ENCODE data around the gene SPRR2B. TPM values are rescaled to one million over a fixed set of nuclear protein-coding genes. Genes with fewer than 3 reads are reported as not detected.
"Not testable (repeated sequence)": the region's sequence is repeated elsewhere in the genome, so short reads cannot be mapped to it uniquely, and the experiment has no call there.

Gene SPRR2B
- total RNA-seq, 4 donors from 2014 or later, result not detected

DNA sequence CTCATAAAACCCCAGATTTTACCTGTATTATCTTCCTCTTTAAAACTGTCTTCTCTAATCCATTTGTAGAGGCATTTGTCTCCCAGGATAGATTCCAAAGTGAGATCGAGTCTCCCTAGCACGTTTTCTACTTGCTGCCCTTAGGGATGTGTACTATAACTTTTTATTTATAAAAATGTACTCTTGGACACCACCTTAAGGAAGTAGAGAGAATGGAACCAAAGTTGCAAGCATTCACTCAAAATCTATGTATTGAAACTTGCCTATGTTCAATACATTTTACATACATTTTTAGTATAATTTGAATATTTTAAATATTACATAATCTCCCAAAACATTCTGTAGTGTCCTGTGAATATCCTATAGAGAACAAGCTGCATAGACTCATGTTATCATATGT, 13.3 kb downstream of the SPRR2B start:
- no peak overlapping the region for H3K4me3 ChIP-seq
- no peaks in the 10 kb centered on the region for H3K36me3 ChIP-seq
- H3K27me3 ChIP-seq, result no peaks in the 10 kb centered on the region
- WGBS, 2 donors (ENCODE audit: low coverage in 1 of 2), result 20 to 51% methylated on average over 1 to 2 of the region's 2 CpGs
- no peaks in the 10 kb centered on the region for H3K4me1 ChIP-seq
- TF ChIP-seq POLR2A (IDR thresholded peaks at IDR 0.05) (no peak), EP300 (IDR thresholded peaks at IDR 0.05) (no peak), POLR2AphosphoS5 (IDR thresholded peaks at IDR 0.05) (no peak)
- TF ChIP-seq, protein P1, sequence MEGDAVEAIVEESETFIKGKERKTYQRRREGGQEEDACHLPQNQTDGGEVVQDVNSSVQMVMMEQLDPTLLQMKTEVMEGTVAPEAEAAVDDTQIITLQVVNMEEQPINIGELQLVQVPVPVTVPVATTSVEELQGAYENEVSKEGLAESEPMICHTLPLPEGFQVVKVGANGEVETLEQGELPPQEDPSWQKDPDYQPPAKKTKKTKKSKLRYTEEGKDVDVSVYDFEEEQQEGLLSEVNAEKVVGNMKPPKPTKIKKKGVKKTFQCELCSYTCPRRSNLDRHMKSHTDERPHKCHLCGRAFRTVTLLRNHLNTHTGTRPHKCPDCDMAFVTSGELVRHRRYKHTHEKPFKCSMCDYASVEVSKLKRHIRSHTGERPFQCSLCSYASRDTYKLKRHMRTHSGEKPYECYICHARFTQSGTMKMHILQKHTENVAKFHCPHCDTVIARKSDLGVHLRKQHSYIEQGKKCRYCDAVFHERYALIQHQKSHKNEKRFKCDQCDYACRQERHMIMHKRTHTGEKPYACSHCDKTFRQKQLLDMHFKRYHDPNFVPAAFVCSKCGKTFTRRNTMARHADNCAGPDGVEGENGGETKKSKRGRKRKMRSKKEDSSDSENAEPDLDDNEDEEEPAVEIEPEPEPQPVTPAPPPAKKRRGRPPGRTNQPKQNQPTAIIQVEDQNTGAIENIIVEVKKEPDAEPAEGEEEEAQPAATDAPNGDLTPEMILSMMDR (IDR thresholded peaks at IDR 0.05), result no peak
- ATAC-seq, result no peak
- H3K27ac ChIP-seq, result no peak overlapping the region
- no peaks in the 10 kb centered on the region for H3K9me3 ChIP-seq

DNA sequence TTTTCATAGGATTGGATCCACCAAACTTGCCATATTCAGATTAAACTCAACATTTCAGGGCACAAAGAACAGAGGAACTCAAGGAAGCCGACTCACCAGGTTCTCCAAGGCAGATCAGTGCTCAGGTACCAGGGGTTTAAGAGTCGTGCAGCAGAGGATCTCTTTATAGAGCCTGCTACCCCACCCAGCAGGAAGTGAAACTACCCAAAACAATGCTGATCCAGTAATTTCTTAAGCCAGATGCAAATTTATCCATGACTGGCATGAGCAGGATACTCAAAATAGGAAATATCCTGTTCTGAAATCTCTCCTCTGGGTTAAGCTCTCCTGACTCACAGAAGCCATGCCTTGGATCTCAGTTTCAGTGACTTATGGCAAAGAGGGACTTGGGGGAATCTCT, 14.0 kb downstream of the SPRR2B start, which contains the start of gene SPRR2A:
Gene SPRR2A (minus strand): TSS at position 138 of the 400 bp plus-strand sequence. CDS start 777 bp downstream, outside the sequence.
- Histone ChIP-seq H3K27me3 (no peaks in the 10 kb centered on the region), H3K4me1 (no peaks in the 10 kb centered on the region), H3K9me3 (no peaks in the 10 kb centered on the region), H3K36me3 (no peaks in the 10 kb centered on the region), H3K4me3 (no peak within 1 kb of the TSS), H3K27ac (no peak within 1 kb of the TSS)
- 72% methylated on average over 2 of the region's 2 CpGs; no CpG with 5 or more reads in 1 of the 2 donors for WGBS, 2 donors (ENCODE audit: low coverage in 1 of 2)
- ATAC-seq, result no peak
- TF ChIP-seq EP300 (IDR thresholded peaks at IDR 0.05) (no peak), POLR2A (IDR thresholded peaks at IDR 0.05) (no peak), POLR2AphosphoS5 (IDR thresholded peaks at IDR 0.05) (no peak)
- TF ChIP-seq, protein P1 (IDR thresholded peaks at IDR 0.05), result no peak

DNA sequence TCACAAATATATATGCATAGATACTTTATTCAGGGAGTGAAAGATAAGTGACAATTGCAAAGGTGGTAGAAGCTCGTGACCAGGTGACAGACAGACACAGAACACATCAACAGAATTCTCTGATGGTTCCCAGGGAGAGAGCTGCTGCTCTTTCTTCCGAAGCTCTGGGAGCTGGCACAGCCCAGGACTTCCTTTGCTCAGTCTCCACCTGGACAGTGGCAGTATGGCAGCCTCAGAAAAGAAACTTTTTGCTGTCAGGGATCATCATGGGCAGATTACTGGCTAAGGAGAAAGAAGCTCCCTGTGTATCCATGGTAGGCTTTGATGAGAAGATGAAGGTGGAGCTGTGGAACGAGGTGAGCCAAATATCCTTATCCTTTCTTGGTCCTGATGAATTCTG, 15.3 kb downstream of the SPRR2B start:
- ATAC-seq, H3K36me3 ChIP-seq, H3K27ac ChIP-seq, H3K4me1 ChIP-seq, H3K27me3 ChIP-seq, H3K4me3 ChIP-seq, H3K9me3 ChIP-seq: not testable (repeated sequence)
- WGBS, 2 donors (ENCODE audit: low coverage in 1 of 2), result 39 to 57% methylated on average over 3 of the region's 3 CpGs

DNA sequence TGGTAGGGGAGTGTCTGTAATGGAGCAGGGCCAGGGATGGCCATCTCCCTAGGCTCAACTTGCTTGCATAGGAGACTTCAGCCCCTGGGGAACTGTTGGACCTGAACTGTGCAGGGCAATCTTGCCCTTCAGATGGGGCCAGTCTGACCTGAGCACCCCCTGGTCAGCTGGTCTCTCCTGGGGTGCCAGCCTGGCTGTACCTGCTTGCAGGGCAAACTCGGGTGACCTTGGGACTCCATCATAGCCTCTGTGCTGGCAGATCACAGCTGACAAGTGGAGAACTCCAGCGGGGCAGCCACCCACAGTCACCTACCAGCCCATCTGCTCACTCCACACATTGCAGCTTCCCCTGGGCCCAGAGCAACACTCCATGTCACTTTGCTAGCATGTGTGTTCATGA, 22.2 kb downstream of the SPRR2B start:
- peaks cover 5% of the 10 kb centered on the region for H3K27me3 ChIP-seq
- no peak for TF ChIP-seq EP300 (IDR thresholded peaks at IDR 0.05)
- TF ChIP-seq POLR2A (IDR thresholded peaks at IDR 0.05), result no peak
- TF ChIP-seq, protein P1 (IDR thresholded peaks at IDR 0.05), result no peak
- no peak for TF ChIP-seq POLR2AphosphoS5 (IDR thresholded peaks at IDR 0.05)
- H3K27ac ChIP-seq, result no peak overlapping the region
- ATAC-seq, result no peak
- peaks cover 0 to 12% (median 0%) of the 10 kb centered on the region in 3 donors for H3K9me3 ChIP-seq
- H3K36me3 ChIP-seq, result no peaks in the 10 kb centered on the region
- no peak overlapping the region for H3K4me3 ChIP-seq
- H3K4me1 ChIP-seq, result no peaks in the 10 kb centered on the region
- WGBS, 2 donors (ENCODE audit: low coverage in 1 of 2), result 100% methylated on average over 1 of the region's 2 CpGs; no CpG with 5 or more reads in 1 of the 2 donors

DNA sequence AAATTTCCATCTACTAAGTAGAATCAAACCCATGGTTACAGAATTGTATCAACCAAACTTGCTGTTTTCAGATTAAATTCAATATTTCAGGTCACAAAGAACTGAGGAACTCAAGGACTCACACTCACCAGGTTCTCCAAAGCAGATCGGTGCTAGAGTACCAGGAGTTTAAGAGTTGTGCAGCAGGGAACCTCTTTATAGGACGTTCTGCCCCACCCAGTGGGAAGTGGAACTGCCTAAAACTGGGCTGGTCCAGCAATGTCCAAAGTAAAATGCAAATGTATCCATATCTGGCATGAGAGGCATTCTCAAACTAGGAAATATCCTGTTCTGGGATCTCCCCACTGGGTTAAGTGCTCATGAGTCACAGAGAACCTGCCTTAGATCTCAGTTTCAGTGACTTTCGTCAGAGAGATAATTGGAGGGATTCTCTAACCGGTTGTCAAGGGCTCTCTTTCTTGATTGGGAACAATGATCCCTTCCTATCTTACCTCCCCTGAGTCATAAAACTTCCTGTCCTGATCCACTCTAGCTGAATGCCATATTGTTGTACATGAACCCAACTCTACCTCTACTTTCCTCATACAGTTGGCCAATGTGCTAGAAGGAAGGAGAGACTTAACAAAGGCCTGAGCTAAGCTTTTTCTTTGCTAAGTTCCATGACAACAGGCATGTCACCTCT, 30.3 kb downstream of the SPRR2B start, which contains the start of gene SPRR2D:
Gene SPRR2D (minus strand): TSS at position 171 of the 682 bp plus-strand sequence. CDS start 774 bp downstream, outside the sequence.
- Histone ChIP-seq H3K27ac (no peak within 1 kb of the TSS), H3K4me1 (no peaks in the 10 kb centered on the region), H3K36me3 (no peaks in the 10 kb centered on the region), H3K27me3 (no peaks in the 10 kb centered on the region), H3K9me3 (no peaks in the 10 kb centered on the region), H3K4me3 (no peak within 1 kb of the TSS)
- no peak for TF ChIP-seq EP300 (IDR thresholded peaks at IDR 0.05)
- TF ChIP-seq, protein P1 (IDR thresholded peaks at IDR 0.05), result no peak
- no peak for TF ChIP-seq POLR2AphosphoS5 (IDR thresholded peaks at IDR 0.05)
- TF ChIP-seq POLR2A (IDR thresholded peaks at IDR 0.05), result no peak
- no peak for ATAC-seq
- WGBS, 2 donors (ENCODE audit: low coverage in 1 of 2), result 65% methylated on average over 2 to 4 of the region's 4 CpGs

Measured in gastroesophageal sphincter (tissue), 4 donors.